Psoas muscle (tissue), 8 donors: ENCODE data around the gene LAG3. TPM values are rescaled to one million over a fixed set of nuclear protein-coding genes. Genes with fewer than 3 reads are reported as not detected.

ENCODE experiments used
- ATAC-seq, 4 donors: fragments of 200-7000 bp; cut with Tn5 transposase; one replicate each; pipeline ENCODE4 v1.9.1; 2020; ENCODE audit warnings: moderate library complexity in 3 of 4, mild to moderate bottlenecking in 2 of 4
- DNase-seq, 2 donors: peaks; one replicate each; pipeline ENCODE4 v3.0.0-alpha.2; 2020
- H3K27ac ChIP-seq: fragments of 200-600 bp; one replicate; pipeline ENCODE4 v1.8.0; 2022
- H3K27me3 ChIP-seq, 3 donors: fragments of 200-600 bp in 1 of 3; one replicate each; pipeline versions ENCODE4 v1.6.1 to v1.8.0; 2013 to 2022; ENCODE audit warnings: low read length in 2 of 3, mild to moderate bottlenecking in 2 of 3, moderate library complexity in 1 of 3; ENCODE audit not compliant: insufficient read depth in 3 of 3
- H3K36me3 ChIP-seq, 2 donors: fragments of 200-600 bp in 1 of 2; one replicate each; pipeline versions ENCODE4 v1.6.1 to v1.8.0; 2013 to 2022; ENCODE audit warnings: low read depth in 1 of 2, mild to moderate bottlenecking in 1 of 2, moderate library complexity in 1 of 2; ENCODE audit not compliant: insufficient read depth in 1 of 2
- H3K4me1 ChIP-seq: fragments of 200-600 bp; one replicate; pipeline ENCODE4 v1.8.0; 2022
- H3K4me3 ChIP-seq: fragments of 200-600 bp; one replicate; pipeline ENCODE4 v1.8.0; 2022; ENCODE audit warnings: mild to moderate bottlenecking
- H3K9me3 ChIP-seq: fragments of 200-600 bp; one replicate; pipeline ENCODE4 v1.8.0; 2022
- CTCF ChIP-seq: fragments of 200-600 bp; IDR thresholded peaks from one replicate; pipeline ENCODE4 v1.8.0; 2022; ENCODE audit warnings: antibody characterized with exemption
- WGBS, 3 donors: extraction: QIAGEN DNeasy Blood & Tissue Kit; methylation state at CpG; one replicate each; pipeline versions ENCODE4 v1.1.6 to v1.1.7; 2013; 5-methylcytosine and 5-hydroxymethylcytosine counted together
- intact Hi-C, 2 donors: fragments of 100-400 bp; cut with DNase I; formaldehyde crosslinking; loops; one replicate each; pipeline versions ENCODE4 v1.11.0 to v1.14.2; 2022
- polyA plus RNA-seq, 3 donors: library from polyadenylated mRNA; stranded (reverse); fragments of 200-250 nt; gene quantifications; one replicate each; pipeline ENCODE4 v1.2.3, GENCODE V29; 2013
- total RNA-seq, 4 donors: library from RNA; stranded (reverse); fragmentation: NEBNext Ultra II Directional in 2 of 4; extraction: Animal tissue kit (Norgen Biotek cat#: 25700) in 2 of 4; gene quantifications; one replicate each; pipeline versions ENCODE4 v1.2.1 to v1.2.4, GENCODE V29; 2021 to 2023
- donor health status: healthy with polysubstance abuse.
- donor health status: DM: no; HTN: no; CAD: no; lungs with moderate emphysema.
- donor health status: Bipolar disorder and iron deficiency.
- donor health status: healthy.
- donor health status: DM: yes; HTN: yes; CAD: no.
- donor health status: DM: no; HTN: no; CAD: no.
- donor health status: DM: no; HTN: no; CAD: no.
- donor health status: DM: yes; HTN: yes; CAD: no.

LAG3 gene
- total and polyA plus RNA-seq, 7 donors = 0.05 to 0.24 (median 0.08) TPM; not detected in 3

DNA sequence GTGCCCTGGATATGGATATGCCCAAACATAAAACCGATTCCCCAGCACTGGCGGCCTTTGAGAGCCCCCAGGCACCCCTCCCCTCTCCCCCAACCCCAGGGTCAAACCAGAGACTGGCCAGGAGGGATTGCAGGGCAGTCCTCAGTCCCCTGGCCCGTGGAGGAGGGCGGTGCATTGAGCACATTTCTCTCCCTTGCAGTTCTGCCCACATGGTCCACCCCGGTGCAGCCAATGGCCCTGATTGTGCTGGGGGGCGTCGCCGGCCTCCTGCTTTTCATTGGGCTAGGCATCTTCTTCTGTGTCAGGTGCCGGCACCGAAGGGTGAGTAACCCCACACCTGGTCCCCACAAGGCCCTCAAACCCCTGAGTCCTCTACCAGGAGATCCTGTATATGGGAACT, 45.9 kb downstream of the LAG3 start:
- DNase-seq (no peak), ATAC-seq (no peak)
- Histone ChIP-seq H3K9me3 (no peaks in the 10 kb centered on the region), H3K27ac (no peak overlapping the region), H3K36me3 (no peaks in the 10 kb centered on the region), H3K27me3 (peaks cover 0 to 17% (median 11%) of the 10 kb centered on the region in 3 donors), H3K4me1 (no peaks in the 10 kb centered on the region), H3K4me3 (no peak overlapping the region)
- intact Hi-C loops = no loop called here
- WGBS, 3 donors = 69 to 77% (median 75%) methylated on average over 10 of the region's 10 CpGs
- no peak for TF ChIP-seq CTCF

DNA sequence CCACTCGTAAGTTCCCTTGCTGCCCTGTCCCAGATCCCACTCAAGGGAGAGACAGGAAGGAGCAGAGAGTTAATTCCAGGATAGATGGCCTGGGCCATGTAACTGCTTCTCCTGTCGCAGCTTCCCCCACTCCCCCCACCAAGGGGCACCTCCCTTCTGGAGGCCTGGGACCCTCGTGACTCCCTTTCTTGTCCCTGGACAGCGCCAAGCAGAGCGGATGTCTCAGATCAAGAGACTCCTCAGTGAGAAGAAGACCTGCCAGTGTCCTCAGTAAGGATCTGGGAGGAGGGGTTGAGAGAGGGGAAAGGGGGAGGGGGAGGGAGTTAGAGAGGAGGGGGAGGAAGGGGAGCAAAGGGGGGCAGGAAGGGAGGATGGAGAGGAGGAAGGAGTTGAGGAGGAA, 46.3 kb downstream of the LAG3 start:
- TF ChIP-seq CTCF = no peak
- intact Hi-C loops = no loop called here
- no peak for ATAC-seq

GRCh38 chr12:6819106-6820030, 47.0 kb downstream of the LAG3 start:
- TF ChIP-seq CTCF = no peak
- H3K27me3 ChIP-seq = peaks cover 0 to 28% (median 11%) of the 10 kb centered on the region in 3 donors
- no peaks in the 10 kb centered on the region for H3K4me1 ChIP-seq
- DNase-seq (no peak), ATAC-seq (no peak)
- intact Hi-C loops = loop anchor here in 1 of 2 donors (10.0 kb wide), 1 partner anchor 65 kb away; the partner anchor contains the start of gene MLF2
- H3K4me3 ChIP-seq = no peak overlapping the region
- H3K36me3 ChIP-seq = no peaks in the 10 kb centered on the region
- H3K27ac ChIP-seq = no peak overlapping the region
- H3K9me3 ChIP-seq = no peaks in the 10 kb centered on the region
- WGBS, 3 donors = 71 to 87% (median 84%) methylated on average over 13 of the region's 13 CpGs

More for the DNA sequence above, 46.3 kb downstream of the LAG3 start:
- Histone ChIP-seq H3K36me3 (no peaks in the 10 kb centered on the region), H3K4me3 (no peak overlapping the region), H3K9me3 (no peaks in the 10 kb centered on the region), H3K27me3 (peaks cover 0 to 21% (median 11%) of the 10 kb centered on the region in 3 donors), H3K27ac (no peak overlapping the region), H3K4me1 (no peaks in the 10 kb centered on the region)
- DNase-seq = no peak
- 81 to 87% (median 87%) methylated on average over 5 of the region's 5 CpGs for WGBS, 3 donors

GRCh38 chr12:6820166-6820565, 47.8 kb downstream of the LAG3 start:
- H3K4me3 ChIP-seq = no peak overlapping the region
- H3K36me3 ChIP-seq = no peaks in the 10 kb centered on the region
- 87 to 95% (median 95%) methylated on average over 5 of the region's 5 CpGs for WGBS, 3 donors
- ATAC-seq = no peak
- H3K27me3 ChIP-seq = peaks cover 0 to 34% (median 11%) of the 10 kb centered on the region in 3 donors
- no peak overlapping the region for H3K27ac ChIP-seq
- intact Hi-C loops = loop anchor here in 1 of 2 donors (10.0 kb wide), 1 partner anchor 65 kb away; the partner anchor contains the start of gene MLF2
- no peaks in the 10 kb centered on the region for H3K9me3 ChIP-seq
- DNase-seq = no peak
- H3K4me1 ChIP-seq = no peaks in the 10 kb centered on the region
- no peak for TF ChIP-seq CTCF
